Measurements from ENCODE around the gene ADGRL3.

GRCh38 chr4:61638591-61638990, 438.5 kb downstream of the ADGRL3 start:
- TF ChIP-seq YY1 (tag by site-specific recombination; IDR thresholded peaks at IDR 0.05), result no peak
- TF ChIP-seq REST (tag by site-specific recombination; IDR thresholded peaks at IDR 0.05), result no peak
- TF ChIP-seq ZNF311 (tag by site-specific recombination; IDR thresholded peaks at IDR 0.05; ENCODE audit: borderline replicate concordance), result no peak
- TF ChIP-seq, protein P1, sequence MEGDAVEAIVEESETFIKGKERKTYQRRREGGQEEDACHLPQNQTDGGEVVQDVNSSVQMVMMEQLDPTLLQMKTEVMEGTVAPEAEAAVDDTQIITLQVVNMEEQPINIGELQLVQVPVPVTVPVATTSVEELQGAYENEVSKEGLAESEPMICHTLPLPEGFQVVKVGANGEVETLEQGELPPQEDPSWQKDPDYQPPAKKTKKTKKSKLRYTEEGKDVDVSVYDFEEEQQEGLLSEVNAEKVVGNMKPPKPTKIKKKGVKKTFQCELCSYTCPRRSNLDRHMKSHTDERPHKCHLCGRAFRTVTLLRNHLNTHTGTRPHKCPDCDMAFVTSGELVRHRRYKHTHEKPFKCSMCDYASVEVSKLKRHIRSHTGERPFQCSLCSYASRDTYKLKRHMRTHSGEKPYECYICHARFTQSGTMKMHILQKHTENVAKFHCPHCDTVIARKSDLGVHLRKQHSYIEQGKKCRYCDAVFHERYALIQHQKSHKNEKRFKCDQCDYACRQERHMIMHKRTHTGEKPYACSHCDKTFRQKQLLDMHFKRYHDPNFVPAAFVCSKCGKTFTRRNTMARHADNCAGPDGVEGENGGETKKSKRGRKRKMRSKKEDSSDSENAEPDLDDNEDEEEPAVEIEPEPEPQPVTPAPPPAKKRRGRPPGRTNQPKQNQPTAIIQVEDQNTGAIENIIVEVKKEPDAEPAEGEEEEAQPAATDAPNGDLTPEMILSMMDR (tag by site-specific recombination; IDR thresholded peaks at IDR 0.05), result no peak
- no peak for TF ChIP-seq ZNF473 (tag by site-specific recombination; IDR thresholded peaks at IDR 0.05)
- no peak for TF ChIP-seq ZNF830 (tag by site-specific recombination; IDR thresholded peaks at IDR 0.05; ENCODE audit: low read depth)
- TF ChIP-seq, protein P2, sequence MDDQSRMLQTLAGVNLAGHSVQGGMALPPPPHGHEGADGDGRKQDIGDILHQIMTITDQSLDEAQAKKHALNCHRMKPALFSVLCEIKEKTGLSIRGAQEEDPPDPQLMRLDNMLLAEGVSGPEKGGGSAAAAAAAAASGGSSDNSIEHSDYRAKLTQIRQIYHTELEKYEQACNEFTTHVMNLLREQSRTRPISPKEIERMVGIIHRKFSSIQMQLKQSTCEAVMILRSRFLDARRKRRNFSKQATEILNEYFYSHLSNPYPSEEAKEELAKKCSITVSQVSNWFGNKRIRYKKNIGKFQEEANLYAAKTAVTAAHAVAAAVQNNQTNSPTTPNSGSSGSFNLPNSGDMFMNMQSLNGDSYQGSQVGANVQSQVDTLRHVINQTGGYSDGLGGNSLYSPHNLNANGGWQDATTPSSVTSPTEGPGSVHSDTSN (CRISPR knock-in tag; IDR thresholded peaks at IDR 0.05), result no peak
- TF ChIP-seq ZNF404 (tag by site-specific recombination; IDR thresholded peaks at IDR 0.05), result no peak

Data from HEK293 (cell line).